Measurements from ENCODE around the gene KRTAP5-2.
A peak's percentile ranks its signal among the peaks of the same experiment; 100 is the strongest.
"Not testable (repeated sequence)": the region's sequence is repeated elsewhere in the genome, so short reads cannot be mapped to it uniquely, and the experiment has no call there.

KRTAP5-2 gene, protein sequence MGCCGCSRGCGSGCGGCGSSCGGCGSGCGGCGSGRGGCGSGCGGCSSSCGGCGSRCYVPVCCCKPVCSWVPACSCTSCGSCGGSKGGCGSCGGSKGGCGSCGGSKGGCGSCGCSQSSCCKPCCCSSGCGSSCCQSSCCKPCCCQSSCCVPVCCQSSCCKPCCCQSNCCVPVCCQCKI

GRCh38 chr11:1597994-1598380 lies at the start of gene KRTAP5-2:
Gene KRTAP5-2, minus strand, starts transcription at chr11:1598294. Its CDS starts 44 bp downstream, at chr11:1598250.
- no peak for DNase-seq

- not testable (repeated sequence) for DNase-seq
These were observed 48.4 kb upstream of the KRTAP5-2 start for GRCh38 chr11:1646540-1646939.

GRCh38 chr11:1645357-1645821 lies 47.3 kb upstream of the KRTAP5-2 start:
- no peak for DNase-seq

DNA sequence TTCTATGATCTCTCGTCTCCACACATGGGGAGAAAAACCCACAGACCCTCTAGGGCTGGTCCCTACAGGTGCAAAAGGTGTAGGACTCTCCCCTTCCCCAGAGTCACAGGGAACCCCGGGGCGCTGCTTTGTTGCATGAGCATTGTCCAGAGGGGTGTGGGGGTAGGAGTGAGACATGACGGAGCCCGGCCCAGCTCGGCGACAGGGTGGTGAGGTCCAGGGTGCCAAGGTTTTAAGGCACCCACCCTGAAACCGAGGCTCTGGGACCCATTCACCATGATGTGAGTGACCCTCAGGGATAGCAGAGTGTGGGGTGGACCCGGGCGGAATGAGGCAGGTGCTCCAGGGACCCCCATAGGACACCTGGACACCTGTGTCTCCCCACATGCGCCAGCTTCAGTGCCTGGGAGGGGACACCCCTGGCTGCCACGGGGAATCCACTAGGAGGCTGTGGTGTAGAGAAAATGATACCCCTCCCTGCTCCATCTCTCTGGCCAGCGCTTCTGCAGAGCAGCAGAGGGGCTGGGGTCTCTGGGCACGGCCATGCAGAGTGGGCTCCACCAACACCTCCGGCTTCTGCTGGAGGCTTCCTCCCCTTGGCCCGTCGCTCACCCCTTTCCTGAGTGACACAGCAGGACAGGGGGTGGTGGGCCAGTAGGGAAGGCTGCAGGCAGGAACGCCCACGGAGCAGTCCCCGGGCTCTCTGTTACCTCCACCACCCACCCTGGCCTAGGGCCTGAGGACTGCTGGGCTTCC lies 46.7 kb upstream of the KRTAP5-2 start:
- DNase-seq, result no peak

- DNase-seq, result no peak
These were observed 45.1 kb upstream of the KRTAP5-2 start for GRCh38 chr11:1643146-1643690.

DNA sequence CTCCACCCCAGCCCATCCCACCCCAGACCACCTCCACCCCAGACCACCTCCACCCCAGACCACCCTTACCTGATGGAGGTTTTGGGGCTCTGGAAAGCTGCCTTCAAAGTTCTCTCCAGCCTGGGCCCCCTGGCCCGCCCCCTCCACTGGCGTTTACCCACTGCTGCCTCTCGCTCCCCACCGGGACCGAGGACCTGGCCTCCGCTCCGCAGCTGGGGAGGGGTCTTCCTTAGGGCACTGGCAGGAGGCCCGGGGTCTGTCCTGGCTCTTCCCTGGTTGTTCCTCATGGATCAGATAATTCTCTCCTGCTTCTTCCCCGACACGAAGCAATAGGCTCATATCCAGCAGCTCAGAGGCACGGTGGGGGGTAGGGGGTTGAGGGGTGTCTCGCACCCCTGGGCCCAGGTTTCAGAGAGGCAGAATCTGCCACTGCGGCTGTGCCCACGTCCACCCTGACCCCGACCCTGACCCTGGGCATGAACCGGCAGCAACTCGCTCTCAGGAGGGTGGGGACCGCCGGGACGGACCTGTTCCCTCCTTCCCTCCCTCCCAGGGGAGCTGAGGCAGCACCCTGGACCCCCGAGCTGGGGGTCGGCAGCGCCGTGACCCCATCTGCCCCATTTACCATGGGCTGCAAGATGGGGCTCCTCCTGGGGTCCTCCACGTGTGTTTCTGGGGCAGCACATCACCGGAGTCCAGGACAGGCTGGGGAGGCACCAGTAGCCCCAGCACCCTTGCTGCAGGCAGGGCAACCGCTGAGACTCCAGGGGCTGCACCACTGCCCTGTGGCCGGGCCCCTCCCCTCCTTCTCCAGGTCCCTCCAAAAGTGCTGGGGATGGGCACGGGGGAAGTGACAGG lies 44.4 kb upstream of the KRTAP5-2 start:
- no peak for DNase-seq

- DNase-seq, result no peak
These were observed 43.0 kb upstream of the KRTAP5-2 start for GRCh38 chr11:1641096-1641495.

DNA sequence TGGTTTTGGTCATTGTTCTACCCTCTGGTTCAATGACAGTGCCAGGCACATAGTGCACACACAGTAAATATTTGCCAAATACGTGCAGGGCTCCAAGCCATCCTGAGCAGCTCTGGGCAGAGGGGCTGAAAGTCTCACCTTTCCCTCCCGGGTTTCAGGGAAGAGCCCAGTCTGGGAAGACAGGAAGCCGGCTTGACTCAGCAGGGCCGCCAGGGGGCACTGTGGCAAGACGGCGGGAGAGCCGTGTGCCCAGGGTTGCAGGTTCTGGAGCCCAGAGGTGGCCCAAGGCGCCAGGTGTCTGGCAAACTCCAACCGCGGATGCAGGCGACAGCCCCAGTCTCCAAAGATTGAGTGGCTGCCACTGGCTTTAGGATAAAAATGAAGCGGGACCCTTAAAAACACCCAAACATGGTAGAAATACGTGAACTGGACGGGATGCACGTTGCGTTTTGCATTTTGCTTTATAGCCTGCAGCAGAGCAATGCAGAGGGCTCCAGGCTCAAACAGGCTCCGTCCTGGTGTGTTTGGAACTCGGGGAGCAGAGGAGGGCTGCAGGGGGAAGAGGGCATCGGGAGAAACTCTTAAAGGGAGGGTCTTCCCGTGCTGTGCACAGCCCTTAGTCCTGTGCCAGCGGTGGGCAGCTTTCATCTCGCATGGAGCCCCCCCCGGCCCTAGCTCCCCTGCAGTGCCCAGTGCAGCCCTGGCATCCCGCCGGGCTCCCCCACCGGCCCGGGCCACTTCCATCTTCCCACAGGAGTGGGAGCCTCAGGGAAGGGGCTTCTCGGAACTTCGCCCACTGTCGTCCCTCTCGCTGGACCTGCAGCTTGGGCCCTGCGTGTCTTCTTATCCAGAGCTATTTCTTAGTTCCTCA lies 42.2 kb upstream of the KRTAP5-2 start:
- peak; percentile 94 for DNase-seq

DNA sequence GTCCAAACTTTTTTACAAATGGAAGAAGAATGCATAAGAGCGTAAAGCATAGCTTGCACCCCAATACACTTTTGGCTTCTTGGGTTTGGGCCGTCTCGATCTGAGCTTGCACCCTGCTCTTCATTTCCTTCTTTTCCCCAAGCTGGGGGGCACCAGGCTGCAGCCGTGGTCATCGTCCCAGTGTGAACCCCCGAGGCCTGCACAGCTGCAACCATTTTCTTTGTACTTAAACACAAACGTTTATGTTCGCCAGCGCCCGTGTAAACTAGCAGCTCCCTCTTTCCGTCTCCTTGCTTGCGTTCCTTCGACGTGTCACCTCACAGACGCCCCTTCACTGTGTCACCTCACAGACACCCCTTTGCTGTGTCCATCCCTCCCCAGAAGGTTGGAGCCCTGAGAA lies 41.6 kb upstream of the KRTAP5-2 start:
- no peak for DNase-seq

DNA sequence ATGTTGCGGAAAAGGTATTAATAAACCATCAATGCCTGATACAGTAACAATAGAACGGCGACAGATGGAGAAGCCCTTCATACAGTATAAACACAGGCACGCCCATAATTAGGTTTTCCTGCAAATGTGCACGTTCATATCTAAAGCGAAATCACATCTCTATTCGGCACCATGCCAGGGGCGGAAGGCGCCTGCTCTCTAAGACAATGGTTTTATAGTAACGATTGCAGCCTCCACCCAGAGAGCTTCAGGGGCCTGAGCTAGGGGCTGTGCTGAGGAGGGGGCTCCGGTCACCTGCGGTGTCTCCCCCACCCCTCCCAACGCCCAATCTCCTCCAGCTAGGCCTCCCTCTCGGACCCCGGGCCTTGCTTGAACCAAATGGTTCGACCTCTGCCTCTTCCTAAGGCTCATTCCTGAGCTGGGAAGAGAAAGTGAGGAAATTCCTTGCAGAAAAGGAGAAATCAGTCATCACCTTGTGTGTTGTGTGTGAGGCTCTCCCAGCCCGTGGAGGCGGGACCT lies 41.1 kb upstream of the KRTAP5-2 start:
- DNase-seq, result no peak

DNA sequence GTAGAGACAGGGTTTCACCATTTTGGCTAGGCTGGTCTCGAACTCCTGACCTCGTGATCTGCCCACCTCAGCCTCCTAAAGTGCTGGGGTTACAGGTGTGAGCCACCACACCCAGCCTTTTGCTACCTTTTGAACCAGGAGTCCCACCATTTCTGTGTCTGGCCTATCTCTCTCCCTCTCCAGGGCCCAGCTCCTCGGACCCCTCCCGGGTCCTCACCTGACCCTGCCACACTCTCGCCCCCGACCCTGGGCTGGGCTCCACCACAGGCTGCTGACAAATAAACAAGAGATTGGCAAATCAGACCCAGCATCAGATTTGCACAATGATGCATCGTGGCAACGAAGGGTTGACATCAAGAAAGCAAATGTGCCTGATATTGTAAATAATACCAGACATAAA lies 40.2 kb upstream of the KRTAP5-2 start:
- no peak for DNase-seq

DNA sequence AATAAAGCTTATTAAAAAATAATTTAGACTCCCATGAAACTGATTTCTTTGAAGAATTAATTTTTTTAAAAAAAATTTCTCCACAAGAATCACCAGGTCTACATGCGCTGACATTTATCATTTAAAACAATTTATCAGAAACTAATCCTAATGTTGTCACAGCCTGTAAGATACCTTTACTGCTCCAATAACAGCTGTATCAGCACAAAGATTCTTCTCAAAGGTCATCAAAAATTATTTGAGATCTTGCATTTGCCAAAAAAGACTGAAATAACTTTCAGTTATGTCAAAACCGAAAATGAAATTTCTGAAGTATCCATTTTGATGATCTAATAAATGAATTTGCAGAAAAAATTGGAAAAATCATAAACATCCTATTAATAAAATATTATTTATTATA lies 39.5 kb upstream of the KRTAP5-2 start:
- DNase-seq, result no peak

DNA sequence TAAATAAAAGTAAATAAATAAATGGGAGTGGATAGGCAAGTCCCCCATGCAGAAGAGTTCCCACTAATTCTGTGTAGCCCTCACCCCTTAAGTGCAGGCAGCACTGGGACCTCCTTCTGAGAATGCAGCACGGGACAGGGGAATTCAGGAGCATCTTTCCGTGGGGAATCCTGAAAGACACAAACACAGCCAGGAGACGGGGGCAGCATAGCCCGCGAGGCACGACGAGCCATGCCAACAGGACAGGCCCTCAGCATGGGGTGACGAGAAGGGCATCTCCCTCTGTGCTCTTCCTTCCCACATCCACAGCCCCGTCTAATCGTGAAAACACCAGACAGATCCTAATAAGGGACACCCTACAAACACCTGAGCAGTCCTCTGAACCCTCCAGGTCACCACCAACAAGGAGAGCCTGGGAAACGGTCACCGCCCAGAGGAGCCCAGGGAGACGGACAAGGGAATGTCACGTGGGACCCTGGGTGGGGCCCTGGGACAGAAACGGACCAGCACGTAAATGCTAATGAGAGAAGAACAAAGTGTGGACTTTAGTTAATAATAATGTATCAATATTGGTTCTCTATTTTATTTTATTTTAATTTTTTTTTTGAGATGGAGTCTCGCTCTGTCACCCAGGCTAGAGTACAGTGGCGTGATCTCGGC lies 38.3 kb upstream of the KRTAP5-2 start:
- no peak for DNase-seq

DNA sequence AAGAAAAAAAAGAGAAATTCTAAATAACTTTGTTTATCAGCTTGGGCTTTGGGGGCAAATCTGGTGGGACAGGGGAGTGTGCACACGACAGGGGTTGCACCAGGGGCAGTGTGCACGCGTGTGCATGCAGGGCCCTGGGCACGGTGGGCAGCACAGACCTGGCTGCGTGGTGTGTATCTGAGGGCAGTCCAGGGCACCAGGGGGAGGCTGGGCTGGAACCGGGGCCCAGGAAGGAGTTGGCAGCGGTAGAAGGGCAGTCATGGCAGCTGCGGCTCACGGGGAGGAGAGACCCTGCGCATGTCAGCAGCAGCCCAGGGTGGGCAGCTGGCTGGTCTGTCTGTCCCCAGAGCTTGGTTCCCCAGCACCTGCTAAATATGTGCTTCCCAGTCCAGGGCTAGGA lies 35.8 kb upstream of the KRTAP5-2 start:
- no peak for DNase-seq

DNA sequence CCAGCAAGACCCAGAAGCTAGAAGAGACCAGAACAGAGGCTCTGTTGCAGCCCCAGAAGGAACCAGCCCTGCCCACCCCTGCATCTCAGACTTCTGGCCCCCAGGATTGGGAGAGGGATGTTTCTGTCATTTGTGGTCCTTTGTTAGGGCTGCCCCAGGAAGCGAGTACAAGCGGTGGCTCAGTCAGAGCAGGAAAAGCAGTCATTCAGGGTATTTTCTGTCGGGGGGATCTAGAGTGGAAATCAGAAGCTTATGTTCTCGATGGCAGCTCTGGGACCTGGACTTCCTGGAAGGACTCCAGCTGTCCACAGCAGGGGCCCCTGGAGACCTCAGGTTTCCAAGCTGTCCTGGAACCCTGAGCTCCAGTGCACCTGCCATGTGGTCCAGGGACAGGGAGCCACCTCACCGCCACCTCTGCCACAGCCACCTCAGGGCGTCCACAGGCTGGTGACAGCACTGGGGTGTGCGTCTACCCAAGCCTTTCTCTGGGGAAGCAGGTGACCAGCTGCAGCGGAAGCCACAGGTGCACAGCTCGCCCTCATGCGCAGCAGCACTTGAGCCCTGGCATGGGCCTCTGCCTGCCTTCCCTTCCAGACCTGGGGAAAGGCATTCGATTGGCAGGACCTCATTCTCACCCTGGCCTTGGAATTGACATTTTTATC lies 34.1 kb upstream of the KRTAP5-2 start:
- DNase-seq, result no peak

DNA sequence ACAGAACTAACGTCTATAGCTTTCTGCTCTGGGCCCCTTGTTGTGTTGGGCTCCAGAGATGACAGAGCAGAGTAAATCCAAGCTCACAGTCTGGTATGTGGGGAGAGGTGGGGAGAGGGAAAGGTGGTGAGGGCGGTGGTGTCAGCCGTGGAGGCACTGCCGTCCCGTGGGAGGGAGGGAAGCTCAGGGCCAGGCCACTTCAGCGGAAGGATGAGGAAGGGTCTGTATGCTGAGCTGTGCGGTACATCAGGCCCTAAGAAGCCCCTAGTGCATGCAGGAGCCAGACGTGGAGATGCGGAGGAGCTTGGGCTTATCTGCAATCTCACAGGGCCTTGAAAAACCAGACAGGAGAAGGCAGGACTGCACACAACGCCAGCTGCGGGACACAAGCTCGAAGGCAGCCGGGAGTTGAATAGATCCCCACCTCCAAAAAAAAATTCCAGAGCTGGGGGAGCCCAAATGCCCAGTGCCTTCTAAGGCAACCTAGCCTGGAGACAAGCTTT lies 33.0 kb upstream of the KRTAP5-2 start:
- no peak for DNase-seq

DNA sequence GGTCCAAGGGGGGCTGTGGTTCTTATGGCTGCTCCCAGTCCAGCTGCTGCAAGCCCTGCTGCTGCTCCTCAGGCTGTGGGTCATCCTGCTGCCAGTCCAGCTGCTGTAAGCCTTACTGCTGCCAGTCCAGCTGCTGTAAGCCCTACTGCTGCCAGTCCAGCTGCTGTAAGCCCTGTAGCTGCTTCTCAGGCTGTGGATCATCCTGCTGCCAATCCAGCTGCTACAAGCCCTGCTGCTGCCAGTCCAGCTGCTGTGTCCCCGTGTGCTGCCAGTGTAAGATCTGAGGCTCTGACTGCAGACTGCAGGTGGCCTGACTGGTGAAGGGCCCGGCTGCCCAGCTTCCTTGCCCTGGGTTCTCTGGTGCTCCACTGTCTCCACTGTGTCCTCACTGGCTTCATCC lies 32.2 kb upstream of the KRTAP5-2 start:
- no peak for DNase-seq

DNA sequence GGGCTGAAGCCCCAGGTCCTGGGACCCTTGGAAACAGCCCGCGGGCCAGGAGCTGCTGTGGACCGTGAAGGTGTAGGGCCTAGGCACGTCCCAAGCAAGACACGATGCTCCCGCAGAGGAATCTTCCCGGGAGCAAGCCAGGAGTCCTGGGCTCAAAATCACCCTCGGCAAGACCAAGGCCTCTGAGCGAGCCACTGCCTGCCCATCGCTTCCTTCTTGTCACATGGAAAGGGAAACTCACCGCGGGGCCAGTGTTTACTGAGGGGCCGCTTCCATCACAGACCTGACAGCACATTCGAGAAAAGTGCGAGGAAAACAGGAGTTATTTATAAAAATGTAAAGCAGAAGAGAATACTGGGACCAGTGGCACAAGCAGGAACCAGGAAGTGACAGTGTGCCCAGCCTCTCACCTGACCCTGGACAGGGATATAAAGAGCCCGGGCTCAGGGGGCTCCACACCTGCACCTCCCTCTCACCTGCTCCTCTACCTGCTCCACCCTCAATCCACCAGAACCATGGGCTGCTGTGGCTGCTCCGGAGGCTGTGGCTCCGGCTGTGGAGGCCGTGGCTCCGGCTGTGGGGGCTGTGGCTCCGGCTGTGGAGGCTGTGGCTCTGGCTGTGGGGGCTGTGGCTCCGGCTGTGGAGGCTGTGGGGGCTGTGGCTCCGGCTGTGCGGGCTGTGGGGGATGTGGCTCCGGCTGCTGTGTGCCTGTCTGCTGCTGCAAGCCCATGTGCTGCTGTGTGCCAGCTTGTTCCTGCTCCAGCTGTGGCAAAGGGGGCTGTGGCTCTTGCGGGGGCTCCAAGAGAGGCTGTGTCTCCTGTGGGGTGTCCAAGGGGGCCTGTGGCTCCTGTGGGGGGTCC lies 31.5 kb upstream of the KRTAP5-2 start, which contains the start of gene KRTAP5-5:
Gene KRTAP5-5, plus strand, starts transcription at position 450 of the 860 bp plus-strand sequence. Its CDS starts 66 bp downstream, at position 516.
- DNase-seq, result no peak

GRCh38 chr11:1628506-1629325 lies 30.6 kb upstream of the KRTAP5-2 start:
- DNase-seq, result peak; percentile 95

Measured in 8988T (cell line).